Prostate gland (tissue), 2 donors: ENCODE data around the gene SERTAD4.

Experiments
- POLR2AphosphoS5 ChIP-seq: sonication (generic); formaldehyde crosslinking; IDR thresholded peaks from one replicate; pipeline ENCODE4 v1.6.1; 2017; ENCODE audit warnings: antibody characterized with exemption
- TF ChIP-seq, protein P1 (sequence below), 4 experiments: fragments of 200-600 bp in 2 of 4; fragments of 450-650 bp in 2 of 4; sonication (generic) in 2 of 4; IDR thresholded peaks; 1 replicate in 3 of 4; 2 replicates in 1 of 4; pipeline ENCODE4 v1.5.1; 2016 to 2019; ENCODE audit warnings: antibody characterized with exemption in 4 of 4, mild to moderate bottlenecking in 2 of 4, moderate library complexity in 2 of 4

DNA sequence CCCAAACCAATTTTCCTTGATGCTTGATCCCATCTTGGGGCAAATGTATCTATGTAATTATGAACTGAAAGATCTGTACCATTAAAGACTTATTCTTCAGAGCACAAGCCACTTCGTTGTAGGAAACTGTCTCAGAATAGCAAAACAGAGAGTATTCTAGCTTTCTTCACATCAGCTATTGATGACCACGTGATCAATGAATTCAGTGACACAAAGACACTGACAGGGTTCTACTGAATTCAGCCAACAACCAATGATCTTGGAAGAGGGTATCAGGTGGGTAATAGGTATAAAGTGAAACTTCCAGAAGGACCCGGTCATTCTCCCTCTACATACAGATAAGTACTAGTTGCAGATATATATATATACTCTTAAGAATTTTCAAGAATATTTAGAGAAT is 33.8 kb upstream of the SERTAD4 start:
- TF ChIP-seq, protein P1, sequence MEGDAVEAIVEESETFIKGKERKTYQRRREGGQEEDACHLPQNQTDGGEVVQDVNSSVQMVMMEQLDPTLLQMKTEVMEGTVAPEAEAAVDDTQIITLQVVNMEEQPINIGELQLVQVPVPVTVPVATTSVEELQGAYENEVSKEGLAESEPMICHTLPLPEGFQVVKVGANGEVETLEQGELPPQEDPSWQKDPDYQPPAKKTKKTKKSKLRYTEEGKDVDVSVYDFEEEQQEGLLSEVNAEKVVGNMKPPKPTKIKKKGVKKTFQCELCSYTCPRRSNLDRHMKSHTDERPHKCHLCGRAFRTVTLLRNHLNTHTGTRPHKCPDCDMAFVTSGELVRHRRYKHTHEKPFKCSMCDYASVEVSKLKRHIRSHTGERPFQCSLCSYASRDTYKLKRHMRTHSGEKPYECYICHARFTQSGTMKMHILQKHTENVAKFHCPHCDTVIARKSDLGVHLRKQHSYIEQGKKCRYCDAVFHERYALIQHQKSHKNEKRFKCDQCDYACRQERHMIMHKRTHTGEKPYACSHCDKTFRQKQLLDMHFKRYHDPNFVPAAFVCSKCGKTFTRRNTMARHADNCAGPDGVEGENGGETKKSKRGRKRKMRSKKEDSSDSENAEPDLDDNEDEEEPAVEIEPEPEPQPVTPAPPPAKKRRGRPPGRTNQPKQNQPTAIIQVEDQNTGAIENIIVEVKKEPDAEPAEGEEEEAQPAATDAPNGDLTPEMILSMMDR (IDR thresholded peaks at IDR 0.05), result no peak
- no peak for TF ChIP-seq POLR2AphosphoS5
